ENCODE results near the gene TAF4. TPM values are rescaled to one million over a fixed set of nuclear protein-coding genes. Genes with fewer than 3 reads are reported as not detected.

TAF4 gene
- total and polyA plus RNA-seq, 2 of the 13 experiments (the other 11 are each of a cell fraction or from before 2014, with no cell fraction given): 5.9 to 12.0 TPM

GRCh38 chr20:62066339-62066982 is 780 bp upstream of the TAF4 start (continued):
- TF ChIP-seq TRIM22 (IDR thresholded peaks at IDR 0.05) (no peak), ZKSCAN1 (IDR thresholded peaks at IDR 0.05; ENCODE audit: low read length) (no peak), ZNF83 (CRISPR knock-in tag; IDR thresholded peaks at IDR 0.05; ENCODE audit: borderline replicate concordance) (peak; percentile 75; the same call in 1 of the 2 replicates), HIVEP1 (CRISPR knock-in tag; IDR thresholded peaks at IDR 0.05) (no peak), PLSCR1 (CRISPR knock-in tag; IDR thresholded peaks at IDR 0.05; ENCODE audit: borderline replicate concordance) (no peak), FOXO1 (CRISPR knock-in tag; IDR thresholded peaks at IDR 0.05) (no peak), ZNF547 (CRISPR knock-in tag; IDR thresholded peaks at IDR 0.05) (0 out of 2 replicates have a peak, but pooled peaks have one; percentile 48), SMAD9 (CRISPR knock-in tag; IDR thresholded peaks at IDR 0.05) (no peak), DNMT1 (CRISPR knock-in tag; IDR thresholded peaks at IDR 0.05) (no peak), CHCHD3 (CRISPR knock-in tag; IDR thresholded peaks at IDR 0.05) (no peak), ZNF513 (CRISPR knock-in tag; conservative IDR thresholded peaks at IDR 0.05) (no peak), FIP1L1 (IDR thresholded peaks at IDR 0.05; ENCODE audit: borderline replicate concordance, insufficient read depth, low read depth, low read length) (no peak), ESRRA (CRISPR knock-in tag; IDR thresholded peaks at IDR 0.05; ENCODE audit: low read depth) (no peak), ZNF879 (CRISPR knock-in tag; IDR thresholded peaks at IDR 0.05) (no peak), PATZ1 (CRISPR knock-in tag; IDR thresholded peaks at IDR 0.05) (peak; percentile 15; the same call in 1 of the 2 replicates), SOX6 (IDR thresholded peaks at IDR 0.05) (no peak), SOX6 (CRISPR knock-in tag; IDR thresholded peaks at IDR 0.05) (no peak; the same call in 1 of the 2 replicates), ARHGAP35 (CRISPR knock-in tag; IDR thresholded peaks at IDR 0.05; ENCODE audit: borderline replicate concordance) (0 out of 2 replicates have a peak, but pooled peaks have one; percentile 16), ZNF644 (CRISPR knock-in tag; IDR thresholded peaks at IDR 0.05; ENCODE audit: low read depth) (no peak), SNAI1 (CRISPR knock-in tag; IDR thresholded peaks at IDR 0.05; ENCODE audit: borderline replicate concordance) (no peak), TOE1 (CRISPR knock-in tag; IDR thresholded peaks at IDR 0.05) (0 out of 2 replicates have a peak, but pooled peaks have one; percentile 73), JUNB (CRISPR knock-in tag; IDR thresholded peaks at IDR 0.05; ENCODE audit: borderline replicate concordance) (no peak), KDM1A (CRISPR knock-in tag; IDR thresholded peaks at IDR 0.05) (no peak), ZNF605 (CRISPR knock-in tag; IDR thresholded peaks at IDR 0.05) (0 out of 2 replicates have a peak, but pooled peaks have one; percentile 27), MXD1 (CRISPR knock-in tag; IDR thresholded peaks at IDR 0.05) (no peak), ZFP36L1 (CRISPR knock-in tag; IDR thresholded peaks at IDR 0.05) (no peak)

All from HepG2 (cell line).